K562 (cell line): ENCODE results near the gene PARD3. TPM values are rescaled to one million over a fixed set of nuclear protein-coding genes. Genes with fewer than 3 reads are reported as not detected.

Experiments
- ATAC-seq: fragments of 200-7000 bp; cut with Tn5 transposase; 3 replicates; pipeline ENCODE4 v1.9.1; 2020; ENCODE audit warnings: moderate library complexity
- BruUV-seq: library from RNA; stranded (reverse); fragments of 400-500 nt; replicated peaks from 2 replicates; lab custom pipeline; 2021; lab: Mats Ljungman, UMichigan
- CTCF ChIA-PET: fragments of 300-600 bp; formaldehyde crosslinking; extraction: SDS; loops from one replicate; lab custom pipeline; 2021; ENCODE audit warnings: low intra/inter-chr PET ratio; lab: Yijun Ruan, JAX
- POLR2A ChIA-PET: fragments of 300-600, 350-650 bp; sonication (Branson Sonifier 250); formaldehyde crosslinking; extraction: SDS; loops from one replicate; lab custom pipeline; 2021; ENCODE audit warnings: antibody characterized with exemption, inconsistent platforms; lab: Yijun Ruan, JAX
- DNase-seq, 4 experiments: peaks; one replicate each; pipeline versions ENCODE4 v3.0.0 to v3.0.0-alpha.2; 2011 to 2018; ENCODE audit warnings: low spot score in 3 of 4, mixed read lengths in 3 of 4; ENCODE audit errors: extremely low read depth in 1 of 4
- FAIRE-seq: peaks from 2 replicates; lab custom pipeline; 2011; peaks lifted over from hg19 to GRCh38; lab: Jason Lieb, UNC
- H2AFZ ChIP-seq: 2 replicates; pipeline ENCODE4 v1.6.0; 2011; ENCODE audit warnings: low read depth, low read length, control low read depth, inconsistent platforms
- H3K27ac ChIP-seq: fragments of 200-600 bp; 3 replicates; pipeline ENCODE4 v1.8.0; 2011; ENCODE audit warnings: low read depth, mild to moderate bottlenecking, control low read depth, inconsistent platforms, low read length, moderate library complexity, mixed read lengths; ENCODE audit errors: extremely low read depth
- H3K27me3 ChIP-seq, 2 experiments: fragments of 300-600 bp in 1 of 2; 2 replicates in 1 of 2; 3 replicates in 1 of 2; pipeline versions ENCODE4 v1.6.0 to v1.8.0; 2011; ENCODE audit warnings: inconsistent platforms in 2 of 2, low read length in 2 of 2, mild to moderate bottlenecking in 1 of 2, mixed read lengths in 1 of 2, moderate library complexity in 1 of 2; ENCODE audit not compliant: control insufficient read depth in 2 of 2, insufficient read depth in 2 of 2
- H3K36me3 ChIP-seq: fragments of 300-600 bp; 3 replicates; pipeline ENCODE4 v1.8.0; 2011; ENCODE audit warnings: mild to moderate bottlenecking, low read length, inconsistent platforms; ENCODE audit not compliant: control insufficient read depth, insufficient read depth
- H3K4me1 ChIP-seq, 2 experiments: fragments of 200-600 bp in 1 of 2; replicated peaks in 1 of 2; 2 replicates in 1 of 2; 3 replicates in 1 of 2; pipeline versions ENCODE4 v1.5.1 to v1.8.0; 2011; ENCODE audit warnings: inconsistent platforms in 2 of 2, low read length in 2 of 2, mild to moderate bottlenecking in 1 of 2, mixed read lengths in 1 of 2, moderate library complexity in 1 of 2; ENCODE audit not compliant: control insufficient read depth in 2 of 2, insufficient read depth in 2 of 2
- H3K4me2 ChIP-seq: 2 replicates; pipeline ENCODE4 v1.6.1; 2011; ENCODE audit warnings: low read length, control low read depth, inconsistent platforms, mixed read lengths; ENCODE audit not compliant: insufficient read depth
- H3K4me3 ChIP-seq: fragments of 200-600 bp; sonication (generic), shearing (Covaris generic); 2 replicates; pipeline ENCODE4 v1.5.1; 2016; ENCODE audit warnings: control low read depth, inconsistent platforms
- H3K79me2 ChIP-seq: fragments of 200-600 bp; 3 replicates; pipeline ENCODE4 v1.8.0; 2011; ENCODE audit warnings: low read length, inconsistent platforms; ENCODE audit not compliant: control insufficient read depth, insufficient read depth
- H3K9ac ChIP-seq, 2 experiments: 2 replicates each; pipeline versions ENCODE4 v1.6.0 to v1.6.1; 2011; ENCODE audit warnings: low read depth in 2 of 2, low read length in 2 of 2, control low read depth in 1 of 2, inconsistent platforms in 1 of 2, mild to moderate bottlenecking in 1 of 2, mixed read lengths in 1 of 2; ENCODE audit not compliant: insufficient read depth in 1 of 2
- H3K9me1 ChIP-seq: one replicate; pipeline ENCODE4 v1.6.0; 2011; ENCODE audit warnings: inconsistent platforms, mild to moderate bottlenecking, low read length, moderate library complexity; ENCODE audit not compliant: control insufficient read depth, insufficient read depth
- H3K9me3 ChIP-seq: replicated peaks from 2 replicates; pipeline ENCODE4 v1.5.1; 2011; ENCODE audit warnings: low read depth, low read length, inconsistent platforms; ENCODE audit not compliant: control insufficient read depth, insufficient read depth
- H4K20me1 ChIP-seq: replicated peaks from 2 replicates; pipeline ENCODE4 v1.6.1; 2011; ENCODE audit warnings: low read length, inconsistent platforms, mixed read lengths; ENCODE audit not compliant: control insufficient read depth, insufficient read depth
- CEBPB ChIP-seq: fragments of 450-650 bp; IDR thresholded peaks from 2 replicates; pipeline ENCODE4 v1.6.1; 2016; ENCODE audit warnings: missing genetic modification characterization, missing compliant biosample characterization
- RBM22 ChIP-seq: fragments of 200-400 bp; formaldehyde crosslinking; IDR thresholded peaks from 2 replicates; pipeline ENCODE4 v1.6.1; 2018; ENCODE audit warnings: low read length, low read depth; ENCODE audit not compliant: poor library complexity, severe bottlenecking
- ZNF217 ChIP-seq: sonication (generic); formaldehyde crosslinking; IDR thresholded peaks from 2 replicates; pipeline ENCODE4 v1.8.0; 2022; ENCODE audit warnings: mild to moderate bottlenecking, missing genetic modification reagents
- WGBS: fragments of 100-300 bp; shearing (Covaris generic); methylation state at CpG from one replicate; pipeline ENCODE4 v1.1.6; 2016; ENCODE audit warnings: low coverage, mixed read lengths; ENCODE audit not compliant: insufficient coverage; ENCODE audit errors: missing lambda C conversion rate; 5-methylcytosine and 5-hydroxymethylcytosine counted together
- in situ Hi-C: fragments of 300-500 bp; cut with MboI; formaldehyde crosslinking; loops from 4 replicates; pipeline ENCODE4 v1.15.0; 2018; ENCODE audit warnings: inconsistent platforms, mixed read lengths
- intact Hi-C: fragments of 100-400 bp; cut with micrococcal nuclease; formaldehyde crosslinking; loops from 2 replicates; pipeline ENCODE4 v1.14.2; 2022
- polyA plus RNA-seq, 8 experiments: library from polyadenylated mRNA; depleted of rRNA in 4 of 8; stranded (reverse) in 5 of 8; unstranded in 3 of 8; fragments of >200 nt; fragmentation: Nextera tagmentation in 2 of 8; fragmentation: Illumina TruSeq in 1 of 8; extraction: Ambion mirVana in 2 of 8; extraction: Trizol in 1 of 8; gene quantifications; 2 replicates each; pipeline versions ENCODE4 v1.2.1 to v1.2.3, GENCODE V29; 2011 to 2014; ENCODE audit warnings: inconsistent platforms in 1 of 8, missing spikeins in 1 of 8
- total RNA-seq, 7 experiments: library from RNA; depleted of rRNA in 6 of 7; stranded (reverse); fragments of >200 nt in 6 of 7; fragmentation: Illumina TruSeq in 2 of 7; extraction: Trizol in 2 of 7; gene quantifications; 2 replicates each; pipeline versions ENCODE4 v1.2.1 to v1.2.3, GENCODE V29; 2011 to 2021; ENCODE audit warnings: low replicate concordance in 1 of 7

PARD3 gene
- total and polyA plus RNA-seq, 9 of the 15 experiments (the other 6 are each of a cell fraction or from before 2014, with no cell fraction given) = 2.7 to 11.7 (median 7.7) TPM

GRCh38 chr10:34635111-34635510 is 180.0 kb downstream of the PARD3 start:
- in situ Hi-C loops (loop anchor here (10.0 to 25.0 kb wide), 2 partner anchors 798 to 1300 kb away; partner anchors contain the start of gene NRP1), intact Hi-C loops (loop anchor here (10.0 kb wide), 1 partner anchor 1440 kb away; no protein-coding TSS in a partner anchor)
- WGBS = 24% methylated on average over 6 of the region's 6 CpGs
- no peaks in the 10 kb centered on the region for H3K27me3 ChIP-seq
- no peak overlapping the region for H3K4me3 ChIP-seq
- DNase-seq = no peak
- TF ChIP-seq CEBPB (tag) (0 out of 2 replicates have a peak, but pooled peaks have one; percentile 19), RBM22 (no peak)
- no peak overlapping the region for H3K9ac ChIP-seq
- CTCF ChIA-PET = no interaction called here
- no peak overlapping the region for H3K4me2 ChIP-seq
- no TSS peak for BruUV-seq
- H3K27ac ChIP-seq = no peak overlapping the region
- ATAC-seq = no peak
- H3K9me1 ChIP-seq = no peaks in the 10 kb centered on the region
- POLR2A ChIA-PET = no interaction called here
- peaks cover 22% of the 10 kb centered on the region; the same call in 1 of the 2 replicates for H4K20me1 ChIP-seq
- H3K36me3 ChIP-seq = no peaks in the 10 kb centered on the region
- no peaks in the 10 kb centered on the region for H3K4me1 ChIP-seq
- FAIRE-seq = no peak
- H3K79me2 ChIP-seq = no peaks in the 10 kb centered on the region
- H3K9me3 ChIP-seq = no peaks in the 10 kb centered on the region
- no peak overlapping the region for H2AFZ ChIP-seq

DNA sequence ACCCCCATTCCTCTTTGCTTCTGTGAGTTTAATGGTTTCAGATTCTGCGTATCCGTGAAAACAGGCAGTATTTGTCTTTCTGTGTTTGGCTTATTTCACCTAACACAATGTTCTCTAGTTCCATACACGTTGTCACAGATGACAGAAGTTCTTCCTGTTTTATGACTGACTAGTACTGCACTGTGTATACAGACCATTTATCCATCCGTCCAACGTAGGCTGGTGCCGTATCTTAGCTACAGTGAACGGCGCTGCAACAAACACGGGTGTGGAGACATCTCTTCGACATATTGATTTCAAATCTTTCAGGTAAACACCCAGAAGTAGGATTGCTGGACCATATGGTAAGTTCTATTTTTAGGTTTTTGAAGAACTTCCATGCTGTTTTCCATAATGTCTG is 181.7 kb downstream of the PARD3 start:
- Histone ChIP-seq H3K79me2 (no peaks in the 10 kb centered on the region), H3K9ac (no peak overlapping the region), H3K4me1 (peaks cover 3 to 4% of the 10 kb centered on the region in 2 experiments; a peak in 2 of 5 replicates), H3K9me1 (no peaks in the 10 kb centered on the region), H4K20me1 (peaks cover 16% of the 10 kb centered on the region; the same call in 1 of the 2 replicates), H3K27me3 (no peaks in the 10 kb centered on the region), H3K36me3 (no peaks in the 10 kb centered on the region), H3K4me3 (no peak overlapping the region), H2AFZ (no peak overlapping the region), H3K27ac (no peak overlapping the region), H3K9me3 (no peaks in the 10 kb centered on the region), H3K4me2 (no peak overlapping the region)
- intact Hi-C loops = loop anchor here (10.0 kb wide), 1 partner anchor 1439 kb away; no protein-coding TSS in a partner anchor
- DNase-seq (no peak), ATAC-seq (no peak), FAIRE-seq (no peak)
- 40% methylated on average over 10 of the region's 10 CpGs for WGBS
- POLR2A ChIA-PET = no interaction called here
- CTCF ChIA-PET = no interaction called here
- no TSS peak for BruUV-seq
- TF ChIP-seq ZNF217 (CRISPR knock-in tag) = no peak
- in situ Hi-C loops = loop anchor here (10.0 to 25.0 kb wide), 2 partner anchors 796 to 1299 kb away; partner anchors contain the start of gene NRP1
